Stomach smooth muscle (tissue), 2 donors: ENCODE measurements around the gene KCNH2.

Source experiments
- H3K27ac ChIP-seq: one replicate; pipeline ENCODE4 v1.7.0; 2013; ENCODE audit warnings: mild to moderate bottlenecking, low read length, inconsistent platforms
- H3K27me3 ChIP-seq, 2 donors: one replicate each; pipeline ENCODE4 v1.7.0; 2013; ENCODE audit warnings: low read length in 2 of 2; ENCODE audit not compliant: insufficient read depth in 2 of 2, control insufficient read depth in 1 of 2
- H3K36me3 ChIP-seq, 2 donors: one replicate each; pipeline ENCODE4 v1.7.0; 2013; ENCODE audit warnings: low read length in 2 of 2; ENCODE audit not compliant: control insufficient read depth in 2 of 2, insufficient read depth in 2 of 2
- H3K4me1 ChIP-seq: one replicate; pipeline ENCODE4 v1.7.0; 2013; ENCODE audit warnings: low read length; ENCODE audit not compliant: control insufficient read depth, insufficient read depth
- H3K4me3 ChIP-seq, 2 donors: one replicate each; pipeline ENCODE4 v1.7.0; 2013; ENCODE audit warnings: low read length in 2 of 2
- H3K9ac ChIP-seq, 2 donors: one replicate each; pipeline ENCODE4 v1.7.0; 2013; ENCODE audit warnings: low read length in 2 of 2, mild to moderate bottlenecking in 1 of 2
- H3K9me3 ChIP-seq, 2 donors: one replicate each; pipeline ENCODE4 v1.7.0; 2013; ENCODE audit warnings: low read length in 2 of 2; ENCODE audit not compliant: control insufficient read depth in 2 of 2
- donor health status: healthy.
- donor health status: Pancreatic carcinoma.

The KCNH2 gene

DNA sequence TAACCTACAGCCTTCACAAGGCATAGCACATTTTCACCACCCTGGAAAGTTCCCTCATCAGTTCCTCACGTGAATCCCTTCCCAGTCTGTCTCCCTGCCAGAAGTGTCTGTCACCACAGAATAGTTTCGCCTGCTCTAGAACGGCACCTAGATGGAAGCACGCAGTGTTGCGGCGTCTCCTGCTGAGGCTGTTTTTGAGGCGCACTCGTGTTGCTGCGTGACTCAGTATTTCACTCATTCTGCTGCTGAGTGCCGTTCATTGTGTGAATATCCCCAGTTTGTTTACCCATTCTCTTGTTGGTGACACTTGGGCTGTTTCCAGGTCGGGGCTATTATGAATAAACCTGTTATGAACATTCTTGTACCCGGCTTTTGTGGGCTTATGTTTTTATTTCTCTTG lies 25.5 kb upstream of the KCNH2 start:
- Histone ChIP-seq H3K4me3 (no peak overlapping the region), H3K9ac (no peak overlapping the region), H3K9me3 (no peaks in the 10 kb centered on the region), H3K36me3 (no peaks in the 10 kb centered on the region), H3K27ac (no peak overlapping the region), H3K27me3 (no peaks in the 10 kb centered on the region), H3K4me1 (peaks cover 8% of the 10 kb centered on the region)

DNA sequence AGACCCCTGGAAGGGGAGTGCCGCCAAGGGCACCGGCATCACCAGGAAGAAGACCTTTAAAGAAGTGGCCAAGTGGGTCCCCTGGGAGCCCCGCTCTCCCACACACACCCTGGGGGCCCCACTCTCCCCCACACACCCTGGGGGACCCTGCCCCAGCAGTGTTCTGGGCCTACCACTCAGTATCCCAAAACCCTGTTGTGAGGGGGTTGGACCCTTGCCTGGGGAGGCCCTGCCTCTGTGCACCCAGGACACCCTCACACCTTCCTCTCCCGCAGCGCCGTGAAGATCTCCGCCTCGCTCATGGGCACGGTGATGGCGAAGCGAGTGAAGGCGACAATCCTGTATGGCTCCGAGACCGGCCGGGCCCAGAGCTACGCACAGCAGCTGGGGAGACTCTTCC lies 23.4 kb upstream of the KCNH2 start:
- Histone ChIP-seq H3K4me3 (no peak overlapping the region), H3K36me3 (no peaks in the 10 kb centered on the region), H3K9me3 (no peaks in the 10 kb centered on the region), H3K9ac (no peak overlapping the region), H3K27ac (no peak overlapping the region), H3K27me3 (no peaks in the 10 kb centered on the region), H3K4me1 (no peaks in the 10 kb centered on the region)

DNA sequence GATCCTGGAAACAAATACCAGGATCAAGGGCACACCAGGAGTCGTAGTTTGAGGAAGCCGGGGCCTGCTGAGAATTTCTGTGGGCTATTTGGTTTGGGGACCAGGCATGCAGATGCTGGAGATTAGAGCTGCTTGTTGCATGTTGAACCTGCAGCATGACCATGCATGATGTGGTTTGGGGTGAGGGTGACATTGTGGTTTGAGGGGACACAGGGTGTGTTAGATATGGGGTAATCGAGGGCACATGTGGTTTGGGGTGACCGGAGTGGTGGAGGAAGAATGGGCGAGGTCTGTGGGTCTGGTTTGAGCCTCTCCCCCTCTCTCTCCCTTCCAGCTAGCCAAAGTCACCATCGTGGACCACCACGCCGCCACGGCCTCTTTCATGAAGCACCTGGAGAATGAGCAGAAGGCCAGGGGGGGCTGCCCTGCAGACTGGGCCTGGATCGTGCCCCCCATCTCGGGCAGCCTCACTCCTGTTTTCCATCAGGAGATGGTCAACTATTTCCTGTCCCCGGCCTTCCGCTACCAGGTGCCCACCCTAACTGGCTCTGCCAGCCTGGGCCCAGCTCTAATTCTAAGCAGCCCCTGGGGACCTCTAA lies 22.9 kb upstream of the KCNH2 start:
- Histone ChIP-seq H3K4me1 (no peaks in the 10 kb centered on the region), H3K9ac (no peak overlapping the region), H3K27me3 (no peaks in the 10 kb centered on the region), H3K27ac (no peak overlapping the region), H3K4me3 (no peak overlapping the region), H3K36me3 (no peaks in the 10 kb centered on the region), H3K9me3 (no peaks in the 10 kb centered on the region)

DNA sequence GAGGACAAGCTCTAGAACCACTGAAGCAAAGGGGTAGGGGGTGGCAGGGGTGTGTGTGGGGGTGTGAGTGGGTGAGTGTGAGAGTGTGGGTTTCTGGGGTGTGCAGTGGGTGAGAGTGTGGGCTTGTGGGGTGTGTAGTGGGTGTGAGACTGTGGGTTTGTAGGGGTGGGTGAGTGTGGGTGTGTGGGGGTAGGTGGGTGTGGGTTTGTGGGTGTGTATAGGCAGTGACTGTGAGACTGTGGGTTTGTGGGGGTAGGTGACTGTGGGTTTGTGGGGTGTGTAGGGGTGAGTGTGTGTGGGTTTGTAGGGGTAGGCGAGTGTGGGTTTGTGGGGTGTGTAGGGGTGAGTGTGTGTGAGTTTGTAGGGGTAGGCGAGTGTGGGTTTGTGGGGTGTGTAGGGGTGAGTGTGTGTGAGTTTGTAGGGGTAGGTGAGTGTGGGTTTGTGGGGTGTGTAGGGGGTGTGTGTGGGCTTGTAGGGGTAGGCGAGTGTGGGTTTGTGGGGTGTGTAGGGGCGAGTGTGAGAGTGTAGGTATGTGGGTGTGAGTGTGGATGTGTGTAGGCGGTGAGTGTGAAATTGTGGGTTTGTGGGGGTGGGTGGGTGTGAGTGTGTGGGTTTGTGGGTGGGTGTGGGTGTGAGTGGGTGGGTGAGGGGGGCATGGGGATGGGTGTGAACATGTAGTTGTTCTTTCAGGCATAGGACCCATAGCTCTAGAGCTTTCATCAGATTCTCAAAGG lies 21.5 kb upstream of the KCNH2 start:
- Histone ChIP-seq H3K27me3 (no peaks in the 10 kb centered on the region), H3K4me3 (no peak overlapping the region), H3K9me3 (no peaks in the 10 kb centered on the region), H3K9ac (no peak overlapping the region), H3K4me1 (no peaks in the 10 kb centered on the region), H3K27ac (no peak overlapping the region), H3K36me3 (no peaks in the 10 kb centered on the region)

DNA sequence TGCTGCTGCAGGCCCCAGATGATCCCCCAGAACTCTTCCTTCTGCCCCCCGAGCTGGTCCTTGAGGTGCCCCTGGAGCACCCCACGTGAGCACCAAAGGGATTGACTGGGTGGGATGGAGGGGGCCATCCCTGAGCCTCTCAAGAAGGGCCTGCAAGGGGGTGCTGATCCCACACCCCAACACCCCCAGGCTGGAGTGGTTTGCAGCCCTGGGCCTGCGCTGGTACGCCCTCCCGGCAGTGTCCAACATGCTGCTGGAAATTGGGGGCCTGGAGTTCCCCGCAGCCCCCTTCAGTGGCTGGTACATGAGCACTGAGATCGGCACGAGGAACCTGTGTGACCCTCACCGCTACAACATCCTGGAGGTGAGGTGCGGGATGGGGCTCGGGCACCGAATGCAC lies 20.9 kb upstream of the KCNH2 start:
- no peak overlapping the region for H3K27ac ChIP-seq
- no peaks in the 10 kb centered on the region for H3K4me1 ChIP-seq
- no peak overlapping the region for H3K4me3 ChIP-seq
- no peaks in the 10 kb centered on the region for H3K9me3 ChIP-seq
- no peaks in the 10 kb centered on the region for H3K27me3 ChIP-seq
- H3K36me3 ChIP-seq = no peaks in the 10 kb centered on the region
- no peak overlapping the region for H3K9ac ChIP-seq

DNA sequence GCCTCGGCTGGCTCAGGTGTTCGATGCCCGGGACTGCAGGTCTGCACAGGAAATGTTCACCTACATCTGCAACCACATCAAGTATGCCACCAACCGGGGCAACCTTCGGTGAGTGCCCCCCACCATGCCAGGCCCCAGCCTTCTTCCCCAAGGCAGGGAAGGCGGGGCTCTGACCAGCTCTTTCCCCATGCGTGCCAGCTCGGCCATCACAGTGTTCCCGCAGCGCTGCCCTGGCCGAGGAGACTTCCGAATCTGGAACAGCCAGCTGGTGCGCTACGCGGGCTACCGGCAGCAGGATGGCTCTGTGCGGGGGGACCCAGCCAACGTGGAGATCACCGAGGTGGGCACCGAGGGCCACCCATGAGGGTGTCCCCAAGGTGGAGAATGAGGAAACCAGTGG lies 20.2 kb upstream of the KCNH2 start:
- no peaks in the 10 kb centered on the region for H3K36me3 ChIP-seq

DNA sequence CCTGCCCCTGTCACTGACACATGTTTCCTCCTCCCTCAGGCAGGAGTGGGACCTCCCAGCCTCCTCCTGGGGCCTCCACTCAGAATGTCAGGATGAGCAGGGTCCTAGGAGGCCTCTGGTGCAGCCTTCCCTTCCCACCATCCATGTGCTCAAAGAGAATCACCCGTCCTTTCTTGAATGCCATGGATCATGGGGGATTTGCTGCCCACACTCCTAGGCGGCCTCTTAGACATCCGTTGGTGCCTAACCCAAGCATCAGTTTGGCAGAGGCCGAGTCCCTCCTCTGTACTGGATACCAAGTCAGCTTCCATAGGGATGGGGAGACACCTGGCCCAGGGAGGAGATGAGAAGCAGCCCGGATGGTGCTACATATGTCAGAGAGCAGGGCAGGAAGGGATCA lies 19.7 kb upstream of the KCNH2 start:
- no peaks in the 10 kb centered on the region for H3K27me3 ChIP-seq
- H3K27ac ChIP-seq = no peak overlapping the region
- H3K9ac ChIP-seq = no peak overlapping the region
- H3K4me1 ChIP-seq = no peaks in the 10 kb centered on the region
- no peaks in the 10 kb centered on the region for H3K9me3 ChIP-seq
- no peak overlapping the region for H3K4me3 ChIP-seq
- no peaks in the 10 kb centered on the region for H3K36me3 ChIP-seq

More for the DNA sequence above, 20.2 kb upstream of the KCNH2 start:
- H3K9me3 ChIP-seq = no peaks in the 10 kb centered on the region
- H3K4me1 ChIP-seq = no peaks in the 10 kb centered on the region
- no peak overlapping the region for H3K4me3 ChIP-seq
- no peak overlapping the region for H3K9ac ChIP-seq
- H3K27ac ChIP-seq = no peak overlapping the region
- no peaks in the 10 kb centered on the region for H3K27me3 ChIP-seq

DNA sequence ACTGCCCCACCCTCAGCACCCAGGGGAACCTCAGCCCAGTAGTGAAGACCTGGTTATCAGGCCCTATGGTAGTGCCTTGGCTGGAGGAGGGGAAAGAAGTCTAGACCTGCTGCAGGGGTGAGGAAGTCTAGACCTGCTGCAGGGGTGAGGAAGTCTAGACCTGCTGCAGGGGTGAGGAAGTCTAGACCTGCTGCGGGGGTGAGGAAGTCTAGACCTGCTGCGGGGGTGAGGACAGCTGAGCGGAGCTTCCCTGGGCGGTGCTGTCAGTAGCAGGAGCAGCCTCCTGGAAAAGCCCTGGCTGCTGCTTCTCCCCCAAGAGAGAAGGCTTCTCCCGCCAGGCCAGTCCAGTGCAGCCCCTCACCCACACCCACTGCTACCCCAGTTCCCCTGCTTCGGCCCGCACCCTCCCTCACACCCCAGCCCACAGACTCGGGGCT lies 19.0 kb upstream of the KCNH2 start:
- Histone ChIP-seq H3K27me3 (no peaks in the 10 kb centered on the region), H3K27ac (no peak overlapping the region), H3K36me3 (no peaks in the 10 kb centered on the region), H3K9me3 (no peaks in the 10 kb centered on the region), H3K9ac (no peak overlapping the region), H3K4me3 (no peak overlapping the region), H3K4me1 (no peaks in the 10 kb centered on the region)

DNA sequence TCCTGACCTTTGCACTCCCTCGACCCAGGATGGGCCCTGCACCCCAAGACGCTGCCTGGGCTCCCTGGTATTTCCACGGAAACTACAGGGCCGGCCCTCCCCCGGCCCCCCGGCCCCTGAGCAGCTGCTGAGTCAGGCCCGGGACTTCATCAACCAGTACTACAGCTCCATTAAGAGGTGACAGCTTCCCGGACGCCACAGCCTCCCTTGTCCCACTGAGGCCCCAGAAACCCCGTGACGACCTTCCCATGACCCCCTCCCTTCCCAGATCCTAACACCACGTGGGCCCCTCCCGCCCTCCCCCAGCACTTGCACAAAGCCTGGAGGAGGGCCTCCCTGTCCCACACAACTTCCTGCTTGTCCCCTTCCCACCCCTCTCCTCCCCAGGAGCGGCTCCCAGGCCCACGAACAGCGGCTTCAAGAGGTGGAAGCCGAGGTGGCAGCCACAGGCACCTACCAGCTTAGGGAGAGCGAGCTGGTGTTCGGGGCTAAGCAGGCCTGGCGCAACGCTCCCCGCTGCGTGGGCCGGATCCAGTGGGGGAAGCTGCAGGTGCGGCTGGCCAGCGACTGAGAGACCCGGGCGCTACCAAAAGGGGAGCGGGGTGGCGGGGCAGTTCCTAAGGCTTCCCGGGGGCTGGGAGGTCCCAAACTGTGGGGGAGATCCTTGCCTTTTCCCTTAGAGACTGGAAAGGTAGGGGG lies 18.4 kb upstream of the KCNH2 start:
- no peak overlapping the region for H3K4me3 ChIP-seq
- H3K36me3 ChIP-seq = no peaks in the 10 kb centered on the region
- no peaks in the 10 kb centered on the region for H3K27me3 ChIP-seq
- no peaks in the 10 kb centered on the region for H3K9me3 ChIP-seq
- no peaks in the 10 kb centered on the region for H3K4me1 ChIP-seq
- H3K9ac ChIP-seq = no peak overlapping the region
- H3K27ac ChIP-seq = no peak overlapping the region

DNA sequence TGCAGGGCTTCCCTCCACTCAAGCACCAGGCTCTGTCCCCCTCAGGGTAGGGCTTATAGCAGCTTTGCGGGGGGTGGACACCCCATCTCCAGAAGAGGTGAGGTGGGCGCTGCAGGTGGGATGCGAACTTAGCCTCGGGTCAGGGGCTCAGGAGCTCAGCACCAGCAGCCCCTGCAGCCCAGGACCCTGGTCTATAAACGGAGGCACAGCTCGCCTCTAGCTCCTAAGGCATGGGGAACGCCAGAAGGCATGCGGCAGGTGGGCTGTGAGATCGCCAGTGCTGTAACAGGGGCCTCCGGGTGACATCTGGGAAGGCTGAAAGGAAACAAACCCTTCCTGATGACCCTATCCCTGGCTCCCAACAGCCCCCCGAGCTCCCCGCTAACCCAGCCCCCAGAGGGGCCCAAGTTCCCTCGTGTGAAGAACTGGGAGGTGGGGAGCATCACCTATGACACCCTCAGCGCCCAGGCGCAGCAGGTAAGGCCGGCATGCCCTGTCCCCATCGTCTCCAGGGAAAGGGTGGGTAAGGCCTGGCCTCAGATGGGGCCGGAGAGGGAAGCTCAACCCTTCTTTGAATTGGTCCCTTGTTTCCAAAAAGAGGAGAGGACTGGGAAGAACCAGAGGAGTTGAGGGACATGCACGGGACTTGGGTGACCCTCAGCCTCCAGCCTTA lies 16.9 kb upstream of the KCNH2 start:
- Histone ChIP-seq H3K9me3 (no peaks in the 10 kb centered on the region), H3K4me3 (peak overlapping the region in 1 of 2 donors; percentile 22), H3K36me3 (no peaks in the 10 kb centered on the region), H3K4me1 (no peaks in the 10 kb centered on the region), H3K27me3 (no peaks in the 10 kb centered on the region), H3K9ac (no peak overlapping the region), H3K27ac (no peak overlapping the region)
